ENCODE data around the gene TSPAN1.

- TF ChIP-seq POLR2A (IDR thresholded peaks at IDR 0.05) (no peak), CTCF (IDR thresholded peaks at IDR 0.05) (no peak)
These were observed 3.0 kb upstream of the TSPAN1 start for GRCh38 chr1:46171871-46172270.

All from body of pancreas (tissue), 4 donors.